Muscle of leg (tissue), 16 donors: ENCODE data around the gene FUT7. TPM values are rescaled to one million over a fixed set of nuclear protein-coding genes. Genes with fewer than 3 reads are reported as not detected.

Experiments used
- DNase-seq: peaks from one replicate; pipeline ENCODE4 v3.0.0; 2013
- H3K27ac ChIP-seq: one replicate; pipeline ENCODE4 v1.5.1; 2013; ENCODE audit warnings: mild to moderate bottlenecking, low read length, control low read depth
- H3K27me3 ChIP-seq: one replicate; pipeline ENCODE4 v1.6.1; 2013; ENCODE audit warnings: low read length; ENCODE audit not compliant: control insufficient read depth, insufficient read depth
- H3K36me3 ChIP-seq: one replicate; pipeline ENCODE4 v1.6.1; 2013; ENCODE audit warnings: low read length; ENCODE audit not compliant: control insufficient read depth, insufficient read depth
- H3K4me1 ChIP-seq: one replicate; pipeline ENCODE4 v1.6.1; 2013; ENCODE audit warnings: low read length; ENCODE audit not compliant: control insufficient read depth, insufficient read depth
- H3K4me3 ChIP-seq: one replicate; pipeline ENCODE4 v1.5.1; 2013; ENCODE audit warnings: low read length, control low read depth
- H3K9me3 ChIP-seq: replicated peaks from 2 replicates; pipeline ENCODE4 v1.6.1; 2013; ENCODE audit warnings: low read depth, low read length; ENCODE audit not compliant: control insufficient read depth
- WGBS: methylation state at CpG from one replicate; pipeline ENCODE4 v1.1.5; 2013; ENCODE audit warnings: missing lambda C conversion rate; ENCODE audit not compliant: insufficient coverage; 5-methylcytosine and 5-hydroxymethylcytosine counted together
- long read RNA-seq, 11 donors: transcript quantifications; one replicate each; lab custom pipeline, GENCODE V29; 2026
- polyA plus RNA-seq, 8 donors: library from polyadenylated mRNA; unstranded; fragments of 120-200 nt; gene quantifications; one replicate each; pipeline versions ENCODE4 v1.2.1 to v1.2.3, GENCODE V29; 2013; ENCODE audit warnings: inconsistent platforms in 1 of 8, low replicate concordance in 1 of 8; ENCODE audit not compliant: insufficient read length in 8 of 8, insufficient read depth in 1 of 8
- total RNA-seq: library from RNA; stranded (reverse); fragments of 120-200 nt; gene quantifications from one replicate; pipeline ENCODE4 v1.2.4, GENCODE V29; 2013

The FUT7 gene
- not detected for total RNA-seq
- under 1 TPM in 4 of 8 donors, not detected in 4; 0.05 to 0.16 (median 0.10) TPM for polyA plus RNA-seq
- long read RNA-seq, donor 1 = 0 reads
- long read RNA-seq, donor 2 = 0 reads
- long read RNA-seq, donor 3 = 0 reads
- long read RNA-seq, donor 4 = 0 reads
- long read RNA-seq, donor 5 = 0 reads
- long read RNA-seq, donor 6 = 0 reads
- long read RNA-seq, donor 7 = 0 reads
- long read RNA-seq, donor 8 = 0 reads
- long read RNA-seq, donor 9 = 0 reads
- long read RNA-seq, donor 10 = 0 reads
- long read RNA-seq, donor 11 = 0 reads

- Histone ChIP-seq H3K9me3 (no peaks in the 10 kb centered on the region), H3K36me3 (no peaks in the 10 kb centered on the region), H3K27me3 (peaks cover 8% of the 10 kb centered on the region), H3K4me1 (peaks cover 43% of the 10 kb centered on the region), H3K4me3 (no peak within 1 kb of the TSS), H3K27ac (no peak within 1 kb of the TSS)
- 50% methylated on average over 12 of the region's 16 CpGs for WGBS
- no peak for DNase-seq
Measured at GRCh38 chr9:137031904-137032640, at the start of gene FUT7. Gene FUT7, minus strand, starts transcription at chr9:137032088. Its CDS starts 97 bp downstream, at chr9:137031991.

GRCh38 chr9:137080260-137081122 lies 48.6 kb upstream of the FUT7 start:
- H3K27ac ChIP-seq = no peak overlapping the region
- WGBS = 85% methylated on average over 22 of the region's 24 CpGs
- H3K36me3 ChIP-seq = peaks cover 4% of the 10 kb centered on the region
- no peaks in the 10 kb centered on the region for H3K9me3 ChIP-seq
- H3K4me1 ChIP-seq = peaks cover 25% of the 10 kb centered on the region
- DNase-seq = no peak
- H3K4me3 ChIP-seq = no peak overlapping the region
- H3K27me3 ChIP-seq = peaks cover 39% of the 10 kb centered on the region

DNA sequence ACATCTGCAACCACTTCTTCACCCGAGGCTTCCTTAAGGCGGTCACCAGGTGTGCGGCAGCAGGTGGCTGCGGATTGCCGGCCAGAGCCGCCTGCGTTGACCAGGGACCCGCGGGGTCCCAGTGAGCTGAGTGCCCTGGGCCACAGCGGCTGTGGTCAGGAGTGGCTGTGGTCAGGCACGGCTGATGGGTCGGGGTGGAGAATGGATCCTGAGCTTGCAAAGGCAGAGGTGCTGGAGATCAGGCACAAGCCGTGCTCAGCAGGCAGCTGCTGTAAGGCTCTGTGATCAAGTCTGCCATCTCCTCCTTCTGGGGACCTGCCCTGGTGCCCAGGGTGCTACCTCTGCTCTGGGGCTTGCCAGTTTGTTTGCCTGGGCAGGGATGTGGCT lies 47.5 kb upstream of the FUT7 start:
- WGBS = 47% methylated on average over 13 of the region's 13 CpGs
- peaks cover 39% of the 10 kb centered on the region for H3K27me3 ChIP-seq
- peaks cover 4% of the 10 kb centered on the region for H3K36me3 ChIP-seq

GRCh38 chr9:137078701-137079400 lies 47.0 kb upstream of the FUT7 start:
- no peaks in the 10 kb centered on the region for H3K9me3 ChIP-seq
- H3K4me3 ChIP-seq = no peak overlapping the region
- H3K27me3 ChIP-seq = peaks cover 39% of the 10 kb centered on the region
- peaks cover 23% of the 10 kb centered on the region for H3K4me1 ChIP-seq
- DNase-seq = no peak
- H3K27ac ChIP-seq = no peak overlapping the region
- 21% methylated on average over 50 of the region's 51 CpGs for WGBS
- peaks cover 4% of the 10 kb centered on the region for H3K36me3 ChIP-seq

More for the DNA sequence above, 47.5 kb upstream of the FUT7 start:
- DNase-seq = no peak
- no peak overlapping the region for H3K4me3 ChIP-seq
- H3K9me3 ChIP-seq = no peaks in the 10 kb centered on the region
- H3K4me1 ChIP-seq = peaks cover 23% of the 10 kb centered on the region
- no peak overlapping the region for H3K27ac ChIP-seq

- peak overlapping the region; percentile 43 for H3K4me3 ChIP-seq
- no peak for DNase-seq
- peaks cover 41% of the 10 kb centered on the region for H3K27me3 ChIP-seq
- peaks cover 4% of the 10 kb centered on the region for H3K36me3 ChIP-seq
- H3K27ac ChIP-seq = no peak overlapping the region
- peaks cover 18% of the 10 kb centered on the region for H3K4me1 ChIP-seq
- no peaks in the 10 kb centered on the region for H3K9me3 ChIP-seq
- WGBS = 5% methylated on average over 76 of the region's 76 CpGs
Measured at GRCh38 chr9:137077758-137078693, 46.1 kb upstream of the FUT7 start.

- no peak within 1 kb of the TSS for H3K27ac ChIP-seq
- peak; percentile 68 for DNase-seq
Measured at GRCh38 chr9:137077010-137077747, 45.3 kb upstream of the FUT7 start, which contains the start of gene UAP1L1. Gene UAP1L1, plus strand, starts transcription at chr9:137077517. Its CDS starts 16 bp downstream, at chr9:137077533.

GRCh38 chr9:137076636-137077009 lies 44.7 kb upstream of the FUT7 start:
- peaks cover 41% of the 10 kb centered on the region for H3K27me3 ChIP-seq
- H3K36me3 ChIP-seq = peaks cover 4% of the 10 kb centered on the region
- no peaks in the 10 kb centered on the region for H3K9me3 ChIP-seq
- no peak overlapping the region for H3K27ac ChIP-seq
- no peak for DNase-seq
- peaks cover 18% of the 10 kb centered on the region for H3K4me1 ChIP-seq
- WGBS = 37% methylated on average over 11 of the region's 15 CpGs
- H3K4me3 ChIP-seq = peak overlapping the region; percentile 19

More at GRCh38 chr9:137077010-137077747, 45.3 kb upstream of the FUT7 start, which contains the start of gene UAP1L1:
- H3K27me3 ChIP-seq = peaks cover 41% of the 10 kb centered on the region
- no peaks in the 10 kb centered on the region for H3K9me3 ChIP-seq
- peaks cover 18% of the 10 kb centered on the region for H3K4me1 ChIP-seq
- H3K4me3 ChIP-seq = peak within 1 kb of the TSS; percentile 43
- H3K36me3 ChIP-seq = peaks cover 4% of the 10 kb centered on the region
- 2% methylated on average over 68 of the region's 87 CpGs for WGBS

DNA sequence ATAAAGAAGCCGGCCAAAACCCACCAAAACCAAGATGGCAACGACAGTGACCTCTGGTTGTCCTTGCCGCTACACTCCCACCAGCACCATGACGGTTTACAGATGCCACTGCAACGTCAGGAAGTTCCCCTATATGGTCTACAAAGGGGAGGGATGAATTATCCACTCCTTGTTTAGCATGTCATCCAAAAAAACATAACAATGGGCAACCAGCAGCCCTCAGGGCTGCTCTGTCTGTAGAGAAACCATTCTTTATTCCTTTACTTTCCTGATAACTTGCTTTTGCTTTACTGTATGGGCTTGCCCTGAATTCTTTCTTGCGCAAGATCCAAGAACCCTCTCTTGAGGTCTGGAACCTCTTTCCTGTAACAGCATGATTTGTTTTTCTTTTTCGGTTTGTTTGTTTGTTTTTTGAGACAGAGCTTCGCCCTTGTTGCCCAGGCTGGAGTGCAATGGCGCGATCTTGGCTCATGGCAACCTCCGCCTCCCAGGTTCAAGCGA lies 43.4 kb upstream of the FUT7 start:
- WGBS = 100% methylated on average over 2 of the region's 12 CpGs
- Histone ChIP-seq H3K36me3 (no peaks in the 10 kb centered on the region), H3K9me3 (no peaks in the 10 kb centered on the region), H3K27me3 (peaks cover 35% of the 10 kb centered on the region), H3K4me1 (peaks cover 27% of the 10 kb centered on the region), H3K27ac (no peak overlapping the region), H3K4me3 (no peak overlapping the region)
- no peak for DNase-seq
